Left lung (tissue), 10 donors: ENCODE results near the gene TUBB4A. TPM values are rescaled to one million over a fixed set of nuclear protein-coding genes. Genes with fewer than 3 reads are reported as not detected.
A peak's percentile ranks its signal among the peaks of the same experiment; 100 is the strongest.

Source experiments
- ATAC-seq: fragments of 200-7000 bp; cut with Tn5 transposase; one replicate; pipeline ENCODE4 v1.9.1; 2020; ENCODE audit warnings: moderate library complexity
- DNase-seq, 4 donors: peaks; one replicate each; pipeline ENCODE4 v3.0.0-alpha.2; 2013 to 2020
- H3K27ac ChIP-seq, 2 donors: fragments of 200-600 bp; sonication (generic) in 1 of 2; one replicate each; pipeline versions ENCODE4 v1.5.0 to v1.8.0; 2020 to 2021
- H3K27me3 ChIP-seq, 2 donors: fragments of 200-600 bp; sonication (generic) in 1 of 2; one replicate each; pipeline versions ENCODE4 v1.5.0 to v1.8.0; 2020 to 2021
- H3K36me3 ChIP-seq, 2 donors: fragments of 200-600 bp; sonication (generic) in 1 of 2; one replicate each; pipeline versions ENCODE4 v1.5.0 to v1.8.0; 2020 to 2021
- H3K4me1 ChIP-seq, 2 donors: fragments of 200-600 bp; one replicate each; pipeline ENCODE4 v1.8.0; 2021
- H3K4me3 ChIP-seq, 2 donors: fragments of 200-600 bp; sonication (generic) in 1 of 2; one replicate each; pipeline versions ENCODE4 v1.5.0 to v1.8.0; 2020 to 2021; ENCODE audit warnings: mild to moderate bottlenecking in 1 of 2
- H3K9me3 ChIP-seq, 2 donors: fragments of 200-600 bp; sonication (generic) in 1 of 2; one replicate each; pipeline versions ENCODE4 v1.5.0 to v1.8.0; 2020 to 2021
- CTCF ChIP-seq, 2 donors: fragments of 200-600 bp; sonication (generic) in 1 of 2; IDR thresholded peaks; one replicate each; pipeline versions ENCODE4 v1.5.0 to v1.8.0; 2021; ENCODE audit warnings: antibody characterized with exemption in 2 of 2
- intact Hi-C, 2 donors: fragments of 100-400 bp; cut with DNase I; formaldehyde crosslinking; loops; one replicate each; pipeline versions ENCODE4 v1.11.2 to v1.14.2; 2022
- polyA plus RNA-seq, 6 donors: library from polyadenylated mRNA; unstranded; fragments of 120-200 nt; gene quantifications; one replicate each; pipeline ENCODE4 v1.2.1, GENCODE V29; 2013; ENCODE audit not compliant: insufficient read length in 6 of 6
- total RNA-seq, 2 donors: library from RNA; stranded (reverse); fragmentation: NEBNext Ultra II Directional; extraction: Animal tissue kit (Norgen Biotek cat#: 25700); gene quantifications; one replicate each; pipeline ENCODE4 v1.2.1, GENCODE V29; 2021
- donor health status: DM: no; HTN: yes; CAD: no.
- donor health status: DM: no; HTN: no; CAD: no.

TUBB4A gene
- total and polyA plus RNA-seq, 8 donors = 0.35 to 5.9 (median 4.3) TPM

GRCh38 chr19:6519289-6519688, 17.2 kb upstream of the TUBB4A start:
- TF ChIP-seq CTCF (IDR thresholded peaks at IDR 0.05) = no peak
- Histone ChIP-seq H3K4me3 (no peak overlapping the region), H3K4me1 (peaks cover 0 to 22% of the 10 kb centered on the region in 2 donors), H3K36me3 (no peaks in the 10 kb centered on the region), H3K9me3 (no peaks in the 10 kb centered on the region), H3K27ac (no peak overlapping the region), H3K27me3 (no peaks in the 10 kb centered on the region)
- DNase-seq = no peak
- intact Hi-C loops = loop anchor here in 1 of 2 donors (10.0 kb wide), 1 partner anchor 116 kb away; no protein-coding TSS in a partner anchor
- ATAC-seq = no peak

GRCh38 chr19:6518145-6518911, 16.2 kb upstream of the TUBB4A start:
- Histone ChIP-seq H3K4me1 (peaks cover 0 to 22% of the 10 kb centered on the region in 2 donors), H3K4me3 (no peak overlapping the region), H3K27me3 (no peaks in the 10 kb centered on the region), H3K27ac (no peak overlapping the region), H3K9me3 (no peaks in the 10 kb centered on the region), H3K36me3 (no peaks in the 10 kb centered on the region)
- no peak for DNase-seq
- intact Hi-C loops = loop anchor here in 1 of 2 donors (10.0 kb wide), 1 partner anchor 116 kb away; no protein-coding TSS in a partner anchor
- TF ChIP-seq CTCF (IDR thresholded peaks at IDR 0.05) = no peak
- ATAC-seq = no peak

DNA sequence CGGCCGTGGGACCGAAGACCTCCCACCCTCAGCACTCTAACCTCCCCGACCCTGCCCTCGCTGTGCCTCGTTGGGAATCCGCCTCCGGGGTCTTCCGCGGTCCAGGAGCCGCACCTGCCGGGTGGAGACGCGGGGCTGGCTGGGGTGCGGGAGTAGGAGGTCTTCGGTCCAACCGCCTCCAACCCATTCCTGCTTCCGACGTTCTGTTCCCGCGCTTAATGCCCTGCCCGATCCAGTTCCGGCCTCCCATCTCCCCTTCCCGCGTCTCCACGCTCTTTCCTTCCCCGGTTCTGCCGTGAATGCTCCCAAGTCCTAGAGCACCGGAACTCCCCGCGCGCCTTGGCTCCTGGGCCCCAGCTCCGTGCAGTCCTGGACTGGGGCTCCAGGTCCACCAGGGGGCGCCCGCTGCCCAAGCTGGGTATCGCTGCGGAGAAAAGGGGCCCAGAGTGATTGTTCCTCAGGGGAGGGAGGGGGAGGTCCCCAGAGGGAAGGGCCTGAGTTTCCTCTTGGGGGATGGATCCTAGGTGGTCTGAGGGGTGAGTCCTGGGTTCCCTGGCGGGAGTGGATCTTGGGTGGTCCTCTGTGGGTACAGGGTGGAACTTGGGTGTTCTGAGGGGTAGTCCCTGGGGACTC, 14.7 kb upstream of the TUBB4A start:
- intact Hi-C loops = loop anchor here in 1 of 2 donors (10.0 kb wide), 1 partner anchor 118 kb away; no protein-coding TSS in a partner anchor
- Histone ChIP-seq H3K4me3 (peak overlapping the region; percentile 65 to 74), H3K36me3 (no peaks in the 10 kb centered on the region), H3K9me3 (no peaks in the 10 kb centered on the region), H3K27ac (peak overlapping the region; percentile 80), H3K27me3 (no peaks in the 10 kb centered on the region), H3K4me1 (peaks cover 0 to 22% of the 10 kb centered on the region in 2 donors)
- peak; percentile 89 for ATAC-seq
- DNase-seq = peak; percentile 84 to 100 (median 92)
- peak; percentile 96 to 98 for TF ChIP-seq CTCF (IDR thresholded peaks at IDR 0.05)

DNA sequence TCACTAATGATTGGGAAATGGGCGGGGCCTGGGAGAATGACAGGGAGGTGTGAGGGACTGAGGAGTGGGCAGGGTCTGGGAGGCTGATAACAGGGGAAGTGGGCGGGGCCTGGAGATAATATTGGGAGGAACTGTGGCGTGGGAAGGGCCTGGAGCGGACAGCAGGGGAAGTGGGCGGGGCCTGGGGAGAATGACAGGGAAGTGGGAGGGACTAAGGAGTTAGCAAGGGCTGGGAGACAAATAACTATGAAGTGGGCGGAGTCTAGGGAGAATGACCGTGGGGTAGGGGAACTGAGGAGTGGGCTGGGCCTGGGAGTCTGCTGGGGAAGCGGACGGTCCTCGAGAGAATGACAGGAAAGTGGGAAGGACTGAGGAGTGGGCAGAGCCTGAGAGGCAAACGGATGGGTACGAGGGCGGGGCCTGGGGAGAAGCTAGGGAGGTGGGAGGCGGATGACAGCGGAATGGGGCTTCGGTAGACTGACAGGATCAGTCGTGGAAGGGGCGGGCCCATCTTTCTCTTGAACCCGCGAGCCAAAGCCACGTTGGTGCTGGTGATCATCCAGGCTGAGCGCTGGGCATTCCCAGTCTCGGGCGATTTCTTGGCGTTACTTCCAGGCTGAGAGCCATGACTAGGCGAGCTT, 14.0 kb upstream of the TUBB4A start:
- Histone ChIP-seq H3K4me3 (peak overlapping the region; percentile 65 to 74), H3K27ac (peak overlapping the region; percentile 80), H3K9me3 (no peaks in the 10 kb centered on the region), H3K27me3 (no peaks in the 10 kb centered on the region), H3K36me3 (no peaks in the 10 kb centered on the region), H3K4me1 (peaks cover 0 to 22% of the 10 kb centered on the region in 2 donors)
- intact Hi-C loops = loop anchor here in 1 of 2 donors (10.0 kb wide), 1 partner anchor 119 kb away; no protein-coding TSS in a partner anchor
- TF ChIP-seq CTCF (IDR thresholded peaks at IDR 0.05) = no peak
- peak; percentile 92 for ATAC-seq
- peak; percentile 75 to 98 (median 94) for DNase-seq
